22Rv1 (cell line): ENCODE data around the gene MORC2.
A peak's percentile ranks its signal among the peaks of the same experiment; 100 is the strongest.

Experiments
- H3K27ac ChIP-seq: fragments of 450-650 bp; 2 replicates; pipeline ENCODE4 v1.5.1; 2017
- CTCF ChIP-seq: fragments of 450-650 bp; IDR thresholded peaks from 2 replicates; pipeline ENCODE4 v1.5.1; 2017; ENCODE audit warnings: mild to moderate bottlenecking
- ZFX ChIP-seq: fragments of 450-650 bp; IDR thresholded peaks from 2 replicates; pipeline ENCODE4 v1.6.1; 2017; ENCODE audit warnings: antibody characterized with exemption, borderline replicate concordance

MORC2 gene

GRCh38 chr22:30948930-30949342 is 19.6 kb downstream of the MORC2 start:
- TF ChIP-seq CTCF (no peak), ZFX (no peak)
- no peak overlapping the region for H3K27ac ChIP-seq

GRCh38 chr22:30947816-30948454 is 20.6 kb downstream of the MORC2 start:
- H3K27ac ChIP-seq: no peak overlapping the region
- TF ChIP-seq CTCF (peak; percentile 62), ZFX (no peak)

- H3K27ac ChIP-seq: no peak overlapping the region
- no peak for TF ChIP-seq ZFX
- no peak for TF ChIP-seq CTCF
These were observed 21.3 kb downstream of the MORC2 start for GRCh38 chr22:30947173-30947815.

GRCh38 chr22:30946354-30946753 is 22.2 kb downstream of the MORC2 start:
- TF ChIP-seq ZFX (no peak), CTCF (no peak)
- H3K27ac ChIP-seq: no peak overlapping the region

GRCh38 chr22:30945653-30946052 is 22.9 kb downstream of the MORC2 start:
- TF ChIP-seq CTCF: no peak
- no peak for TF ChIP-seq ZFX

GRCh38 chr22:30944986-30945385 is 23.6 kb downstream of the MORC2 start:
- no peak overlapping the region for H3K27ac ChIP-seq
- TF ChIP-seq CTCF (no peak), ZFX (no peak)

More at GRCh38 chr22:30945653-30946052, 22.9 kb downstream of the MORC2 start:
- no peak overlapping the region for H3K27ac ChIP-seq

GRCh38 chr22:30943368-30943767 is 25.2 kb downstream of the MORC2 start:
- TF ChIP-seq CTCF: no peak
- TF ChIP-seq ZFX: no peak
- no peak overlapping the region for H3K27ac ChIP-seq
